ENCODE data around the gene KCTD14. TPM values are rescaled to one million over a fixed set of nuclear protein-coding genes. Genes with fewer than 3 reads are reported as not detected.

Gene KCTD14
- total RNA-seq, 1 experiment from 2014 or later: 12.5 TPM

DNA sequence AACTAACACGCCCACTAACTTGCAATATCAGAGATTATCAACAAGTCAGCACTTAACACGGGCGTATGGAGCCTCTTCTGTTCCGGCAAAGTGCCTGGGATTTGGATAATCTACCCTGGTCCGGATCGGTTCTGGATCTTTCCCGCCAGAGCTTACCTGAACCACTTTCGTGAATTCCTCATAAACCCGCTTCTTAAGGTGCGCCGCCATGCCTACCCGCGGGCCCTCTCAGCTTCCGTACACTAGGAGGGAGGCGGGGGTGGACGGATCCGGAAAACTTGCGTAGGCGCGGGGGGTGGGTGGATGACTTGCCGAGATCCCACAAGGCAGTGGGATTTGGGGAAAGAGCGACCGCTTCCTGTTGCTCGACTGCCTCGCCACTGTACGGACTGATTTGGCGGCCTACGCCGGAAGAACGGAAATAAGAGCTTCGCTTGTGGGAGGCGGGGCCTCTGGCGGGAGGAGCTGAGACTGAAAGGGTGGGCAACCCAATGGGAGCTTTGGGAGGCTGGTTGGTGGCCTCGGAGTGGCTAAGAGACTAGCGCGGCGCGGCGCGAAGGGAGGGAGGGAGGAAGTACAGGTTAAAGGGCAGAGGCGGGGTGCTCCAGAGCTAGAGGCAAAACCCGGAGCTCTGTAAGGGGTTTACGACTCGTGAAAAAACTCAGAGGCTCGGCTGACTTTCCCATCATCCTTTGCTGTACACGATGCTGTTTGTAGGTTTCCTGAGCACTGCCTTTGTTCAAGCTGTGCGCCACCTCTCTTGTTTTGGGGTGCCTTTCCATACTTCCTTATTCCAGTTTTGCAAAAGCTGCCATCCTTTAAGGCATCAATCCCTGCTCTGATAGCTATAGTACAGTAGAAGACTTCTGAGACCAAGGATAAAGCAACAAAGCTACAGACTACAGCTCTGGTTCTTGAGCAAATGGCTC, 28.4 kb downstream of the KCTD14 start, which contains the start of gene INTS4:
Gene INTS4 (minus strand): TSS at position 235 of the 929 bp plus-strand sequence. CDS start 25 bp downstream, at position 210.
- no peak within 1 kb of the TSS for H2BK5ac ChIP-seq (ENCODE audit: insufficient read length, low read length)
- peaks cover 10 to 12% of the 10 kb centered on the region in 2 experiments for H3K4me1 Mint-ChIP-seq
- H3K4me3 Mint-ChIP-seq: peak within 1 kb of the TSS; percentile 95 to 98
- H4K91ac ChIP-seq (ENCODE audit: insufficient read length, low read depth, low read length): no peak within 1 kb of the TSS
- H2BK15ac ChIP-seq (ENCODE audit: low read depth, low read length): no peak within 1 kb of the TSS
- no peaks in the 10 kb centered on the region; a peak in 1 of 5 replicates for H3K9me3 Mint-ChIP-seq
- no peak within 1 kb of the TSS for H4K8ac ChIP-seq (replicated peaks; ENCODE audit: insufficient read length, low read depth, low read length)
- no peaks in the 10 kb centered on the region for H4K20me1 ChIP-seq (ENCODE audit: control insufficient read depth, insufficient read depth, insufficient read length)
- WGBS (ENCODE audit: extremely low coverage, insufficient read length, low lambda C conversion rate): no CpG with 5 or more reads among the region's 47 CpGs
- no peaks in the 10 kb centered on the region for H3K27me3 Mint-ChIP-seq (ENCODE audit: low read depth)
- no peak within 1 kb of the TSS for H3K56ac ChIP-seq (ENCODE audit: insufficient read length, low read depth, low read length)
- H2BK120ac ChIP-seq (ENCODE audit: low read depth, low read length, poor library complexity, severe bottlenecking): no peak within 1 kb of the TSS
- no peaks in the 10 kb centered on the region for H3K9me3 ChIP-seq (ENCODE audit: control insufficient read depth, low read depth, low read length)
- H2AFZ ChIP-seq (ENCODE audit: low read length): peak within 1 kb of the TSS; percentile 50
- H3K23ac ChIP-seq (ENCODE audit: insufficient read length, low read depth, low read length): no peak within 1 kb of the TSS
- DNase-seq: peak; percentile 100
- H3K4me2 ChIP-seq (ENCODE audit: insufficient read depth, insufficient read length, low read length): peak within 1 kb of the TSS; percentile 93
- peak within 1 kb of the TSS; percentile 66 for H3K9ac ChIP-seq (ENCODE audit: extremely low read depth, insufficient read length, low read length)
- H3K18ac ChIP-seq (ENCODE audit: insufficient read length, low read depth, low read length): no peak within 1 kb of the TSS
- H3K79me2 ChIP-seq (ENCODE audit: insufficient read depth, low read length): no peaks in the 10 kb centered on the region; the same call in 1 of the 2 replicates
- H3K27ac Mint-ChIP-seq: peak within 1 kb of the TSS; percentile 85 to 95 (median 93)
- peaks cover 4% of the 10 kb centered on the region for H3K23me2 ChIP-seq (ENCODE audit: insufficient read length, low read depth, low read length, poor library complexity, severe bottlenecking)
- no peak within 1 kb of the TSS for H3T11ph ChIP-seq (ENCODE audit: low read length)
- no peak within 1 kb of the TSS for H3K4ac ChIP-seq (ENCODE audit: low read depth, low read length)
- peak within 1 kb of the TSS; percentile 60 for H4K5ac ChIP-seq (ENCODE audit: insufficient read length, low read depth, low read length)
- no peak within 1 kb of the TSS for H2BK20ac ChIP-seq (ENCODE audit: low read depth, low read length, poor library complexity, severe bottlenecking)
- no peak within 1 kb of the TSS for H2AK5ac ChIP-seq (ENCODE audit: insufficient read length, low read length)
- H3K27ac ChIP-seq (ENCODE audit: insufficient read length, low read depth, low read length): peak within 1 kb of the TSS; percentile 84
- peaks cover 3 to 7% (median 7%) of the 10 kb centered on the region in 3 experiments; a peak in 5 of 7 replicates for H3K36me3 Mint-ChIP-seq (ENCODE audit: insufficient read depth in 1 of 3, low read depth in 3 of 3)
- H3K4me1 ChIP-seq (ENCODE audit: insufficient read depth, low read length): 0 out of 2 replicates have a peak, but pooled peaks cover 6% of the 10 kb centered on the region
- TF ChIP-seq, protein P1, sequence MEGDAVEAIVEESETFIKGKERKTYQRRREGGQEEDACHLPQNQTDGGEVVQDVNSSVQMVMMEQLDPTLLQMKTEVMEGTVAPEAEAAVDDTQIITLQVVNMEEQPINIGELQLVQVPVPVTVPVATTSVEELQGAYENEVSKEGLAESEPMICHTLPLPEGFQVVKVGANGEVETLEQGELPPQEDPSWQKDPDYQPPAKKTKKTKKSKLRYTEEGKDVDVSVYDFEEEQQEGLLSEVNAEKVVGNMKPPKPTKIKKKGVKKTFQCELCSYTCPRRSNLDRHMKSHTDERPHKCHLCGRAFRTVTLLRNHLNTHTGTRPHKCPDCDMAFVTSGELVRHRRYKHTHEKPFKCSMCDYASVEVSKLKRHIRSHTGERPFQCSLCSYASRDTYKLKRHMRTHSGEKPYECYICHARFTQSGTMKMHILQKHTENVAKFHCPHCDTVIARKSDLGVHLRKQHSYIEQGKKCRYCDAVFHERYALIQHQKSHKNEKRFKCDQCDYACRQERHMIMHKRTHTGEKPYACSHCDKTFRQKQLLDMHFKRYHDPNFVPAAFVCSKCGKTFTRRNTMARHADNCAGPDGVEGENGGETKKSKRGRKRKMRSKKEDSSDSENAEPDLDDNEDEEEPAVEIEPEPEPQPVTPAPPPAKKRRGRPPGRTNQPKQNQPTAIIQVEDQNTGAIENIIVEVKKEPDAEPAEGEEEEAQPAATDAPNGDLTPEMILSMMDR (conservative IDR thresholded peaks at IDR 0.05): no peak
- H2BK12ac ChIP-seq (ENCODE audit: insufficient read length, low read depth, low read length): no peak within 1 kb of the TSS
- no peaks in the 10 kb centered on the region for H3K27me3 ChIP-seq (ENCODE audit: insufficient read depth, low read length)
- H3K14ac ChIP-seq (ENCODE audit: insufficient read depth, low read length): no peak within 1 kb of the TSS
- H3K79me1 ChIP-seq (ENCODE audit: insufficient read depth, low read depth, low read length, poor library complexity, severe bottlenecking): no peaks in the 10 kb centered on the region
